ENCODE data around the gene FGF1.

FGF1 gene

DNA sequence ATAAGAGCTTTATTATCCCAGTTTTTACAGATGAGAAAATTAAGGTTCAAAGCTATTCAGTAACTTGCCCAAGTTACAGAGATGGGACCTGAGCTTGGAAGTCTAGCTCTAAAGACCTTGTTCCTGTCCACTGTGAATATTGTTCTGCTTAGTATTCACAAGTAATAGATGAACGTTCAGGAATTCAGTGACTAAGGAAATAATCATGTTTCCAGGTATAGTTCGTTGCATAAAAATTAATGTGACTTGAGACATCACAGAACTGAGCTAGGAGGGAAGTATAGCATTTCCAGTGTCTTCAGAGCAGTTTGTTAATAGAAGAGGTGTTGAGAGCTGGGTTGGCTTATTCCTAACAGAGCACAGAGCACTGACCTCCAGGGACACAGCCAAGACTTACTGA is 136.1 kb downstream of the FGF1 start:
- H3K36me3 Mint-ChIP-seq (ENCODE audit: low read depth) = no peaks in the 10 kb centered on the region
- no peaks in the 10 kb centered on the region for H3K9me3 Mint-ChIP-seq
- peaks cover 44% of the 10 kb centered on the region for H3K27me3 Mint-ChIP-seq
- no peak overlapping the region for H3K4me3 Mint-ChIP-seq
- no peak overlapping the region for H3K27ac Mint-ChIP-seq
- peaks cover 14% of the 10 kb centered on the region for H3K4me1 Mint-ChIP-seq (ENCODE audit: low read depth)

GRCh38 chr5:142548739-142549275 is 137.1 kb downstream of the FGF1 start:
- Mint-ChIP-seq H3K27ac (no peak overlapping the region), H3K9me3 (no peaks in the 10 kb centered on the region), H3K36me3 (ENCODE audit: low read depth) (no peaks in the 10 kb centered on the region), H3K4me1 (ENCODE audit: low read depth) (peaks cover 14% of the 10 kb centered on the region), H3K4me3 (no peak overlapping the region), H3K27me3 (peaks cover 37% of the 10 kb centered on the region)

DNA sequence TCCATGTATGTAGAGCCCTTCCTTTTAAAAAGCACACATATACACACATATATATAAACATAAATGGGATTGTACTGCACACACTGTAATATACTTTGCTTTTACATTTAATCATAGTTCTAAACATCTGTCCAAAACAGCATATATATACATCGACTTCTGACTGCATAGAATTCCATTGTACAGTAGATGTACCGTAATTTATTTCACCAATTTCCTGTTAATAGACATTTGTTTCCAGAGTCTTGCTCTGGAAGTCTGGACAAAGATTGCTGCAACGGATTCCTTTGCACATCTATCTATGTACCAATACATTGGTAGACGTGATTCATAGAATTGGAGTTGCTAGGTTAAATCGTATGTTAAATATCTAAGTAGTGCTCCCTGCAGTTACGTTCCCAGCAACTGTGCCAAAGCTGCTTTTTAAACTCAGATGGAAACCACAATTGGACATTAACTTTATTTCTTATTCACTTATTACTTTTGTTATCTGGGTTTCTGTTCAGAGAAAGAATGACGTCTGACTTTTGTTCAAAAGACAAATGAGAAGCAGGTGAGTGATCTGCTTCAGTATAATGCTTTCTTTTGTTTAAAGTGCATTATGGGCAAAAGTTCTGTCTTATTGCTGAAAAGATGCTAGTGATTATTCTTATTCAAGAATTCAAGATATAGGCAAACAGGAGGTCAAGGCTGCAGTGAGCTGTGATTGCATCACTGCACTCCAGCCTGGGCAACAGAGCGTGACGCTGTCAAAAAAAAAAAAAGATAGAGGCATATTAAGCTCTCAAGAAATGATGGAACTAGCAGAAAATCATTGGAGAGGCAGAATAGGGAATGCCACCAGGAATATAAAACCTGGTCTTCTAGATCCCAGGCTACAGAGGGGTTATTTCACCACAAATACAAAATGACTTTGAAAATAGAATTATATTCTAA is 138.2 kb downstream of the FGF1 start:
- H3K27me3 Mint-ChIP-seq = peaks cover 37% of the 10 kb centered on the region
- no peak overlapping the region for H3K27ac Mint-ChIP-seq
- H3K9me3 Mint-ChIP-seq = no peaks in the 10 kb centered on the region
- H3K36me3 Mint-ChIP-seq (ENCODE audit: low read depth) = no peaks in the 10 kb centered on the region
- no peak overlapping the region for H3K4me3 Mint-ChIP-seq
- H3K4me1 Mint-ChIP-seq (ENCODE audit: low read depth) = peaks cover 14% of the 10 kb centered on the region

- Mint-ChIP-seq H3K4me1 (ENCODE audit: low read depth) (peaks cover 11% of the 10 kb centered on the region), H3K4me3 (no peak overlapping the region), H3K36me3 (ENCODE audit: low read depth) (no peaks in the 10 kb centered on the region), H3K27me3 (peaks cover 20% of the 10 kb centered on the region), H3K27ac (no peak overlapping the region), H3K9me3 (no peaks in the 10 kb centered on the region)
These were observed 140.1 kb downstream of the FGF1 start for GRCh38 chr5:142545650-142546322.

DNA sequence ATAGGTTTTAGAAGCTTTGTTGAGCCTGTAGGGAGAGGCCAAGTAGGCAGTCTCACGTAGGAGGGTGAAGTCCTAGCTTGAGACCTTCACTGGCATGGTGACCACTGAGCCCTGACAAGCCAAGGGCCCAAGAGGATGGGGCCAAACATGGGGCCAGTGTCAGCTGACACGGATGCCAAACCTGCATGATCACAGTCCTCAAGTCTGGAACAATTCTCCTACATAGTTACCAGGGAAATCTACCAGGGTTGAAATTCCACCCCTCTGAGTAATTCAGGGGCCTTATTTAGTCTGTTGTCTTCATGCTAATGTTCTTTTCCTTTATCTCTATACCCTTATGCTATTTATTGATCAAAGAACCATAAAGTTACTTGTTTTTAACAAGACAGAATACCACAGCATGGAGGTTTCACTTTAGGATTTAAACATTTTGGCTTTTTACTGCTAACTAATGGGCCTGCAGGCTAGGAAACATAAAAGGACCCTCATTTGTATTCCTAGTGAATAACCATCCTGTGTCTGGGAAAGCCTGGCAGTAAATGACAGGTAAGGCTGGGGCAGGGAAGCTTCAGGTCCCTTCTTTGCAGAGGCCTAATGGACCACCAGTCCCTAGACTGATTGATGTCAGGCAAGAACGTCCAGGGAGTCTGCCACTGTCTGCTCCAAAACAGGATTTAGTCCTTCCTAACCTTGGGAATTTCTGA is 140.8 kb downstream of the FGF1 start:
- Mint-ChIP-seq H3K4me1 (ENCODE audit: low read depth) (peaks cover 11% of the 10 kb centered on the region), H3K27me3 (peaks cover 13% of the 10 kb centered on the region), H3K9me3 (no peaks in the 10 kb centered on the region), H3K36me3 (ENCODE audit: low read depth) (no peaks in the 10 kb centered on the region), H3K4me3 (no peak overlapping the region), H3K27ac (no peak overlapping the region)

- H3K4me1 Mint-ChIP-seq (ENCODE audit: low read depth) = peaks cover 7% of the 10 kb centered on the region
- H3K27ac Mint-ChIP-seq = no peak overlapping the region
- no peaks in the 10 kb centered on the region for H3K9me3 Mint-ChIP-seq
- no peak overlapping the region for H3K4me3 Mint-ChIP-seq
- peaks cover 5% of the 10 kb centered on the region for H3K27me3 Mint-ChIP-seq
- no peaks in the 10 kb centered on the region for H3K36me3 Mint-ChIP-seq (ENCODE audit: low read depth)
These were observed 141.7 kb downstream of the FGF1 start for GRCh38 chr5:142544071-142544753.

GRCh38 chr5:142542906-142543305 is 143.0 kb downstream of the FGF1 start:
- no peaks in the 10 kb centered on the region for H3K9me3 Mint-ChIP-seq
- H3K4me3 Mint-ChIP-seq = no peak overlapping the region
- no peak overlapping the region for H3K27ac Mint-ChIP-seq
- no peaks in the 10 kb centered on the region for H3K36me3 Mint-ChIP-seq (ENCODE audit: low read depth)
- H3K4me1 Mint-ChIP-seq (ENCODE audit: low read depth) = no peaks in the 10 kb centered on the region
- peaks cover 5% of the 10 kb centered on the region for H3K27me3 Mint-ChIP-seq
